ENCODE measurements around the gene RSAD1.
A peak's percentile ranks its signal among the peaks of the same experiment; 100 is the strongest.

RSAD1 gene

GRCh38 chr17:50498021-50498874, 19.6 kb downstream of the RSAD1 start:
- no peak for DNase-seq

- DNase-seq: no peak
Observed at GRCh38 chr17:50499270-50499669, 20.6 kb downstream of the RSAD1 start.

DNA sequence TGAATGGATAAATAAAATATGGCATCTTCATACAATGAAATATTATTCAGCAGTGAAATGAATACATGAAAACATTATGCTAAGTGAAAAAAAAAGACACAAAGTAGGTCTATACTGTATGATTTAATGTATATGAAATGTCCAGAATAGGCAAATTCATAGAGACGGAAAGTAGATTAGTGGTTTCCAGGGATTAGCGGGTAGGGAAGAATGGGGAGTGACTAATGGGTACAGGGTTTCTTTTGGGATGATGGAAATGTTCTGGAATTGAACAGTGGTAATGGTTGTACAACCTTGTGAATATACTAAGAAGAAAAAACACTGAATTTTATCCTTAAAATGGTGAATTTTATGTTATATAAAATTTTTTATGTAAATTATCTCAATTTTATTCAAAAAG, 21.1 kb downstream of the RSAD1 start:
- DNase-seq: no peak

- DNase-seq: peak in 1 of 4 experiments; percentile 10
Observed at GRCh38 chr17:50501054-50501453, 22.4 kb downstream of the RSAD1 start.

DNA sequence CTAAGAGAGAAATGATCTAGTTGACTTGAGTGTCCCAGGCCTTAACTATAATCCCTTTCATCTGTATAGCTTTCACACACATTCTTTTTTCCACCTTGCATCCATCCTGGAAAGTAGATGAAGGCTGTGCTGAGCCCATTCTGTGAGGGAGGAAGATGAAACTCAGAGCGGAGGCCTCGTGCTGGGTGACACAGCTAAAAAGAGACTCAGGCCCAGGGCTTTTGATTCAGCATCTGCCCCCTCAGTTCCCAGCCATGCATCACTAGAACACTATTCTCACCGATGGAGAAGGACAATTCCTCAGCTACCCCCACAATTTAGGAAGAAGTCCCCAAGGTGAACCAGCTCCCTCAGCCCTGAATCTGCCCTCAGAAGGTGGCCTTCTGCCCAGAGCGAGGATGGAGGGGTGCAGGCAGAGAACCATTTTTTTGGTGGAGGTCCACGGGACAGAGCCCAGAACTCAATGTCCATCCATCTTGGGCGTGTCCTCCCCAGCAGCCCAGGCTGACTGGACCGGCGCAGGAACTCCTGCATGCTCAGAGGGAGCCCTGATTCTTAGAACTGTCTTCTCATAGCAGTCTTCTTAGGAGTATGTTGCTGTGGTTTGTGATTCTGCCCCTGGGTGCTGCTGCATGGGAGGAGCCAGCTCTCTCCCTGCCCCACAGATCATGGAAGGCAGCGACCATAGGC, 23.8 kb downstream of the RSAD1 start:
- no peak for DNase-seq

GRCh38 chr17:50505591-50506130, 27.0 kb downstream of the RSAD1 start:
- no peak for DNase-seq

GRCh38 chr17:50506298-50506697, 27.6 kb downstream of the RSAD1 start:
- no peak for DNase-seq

GRCh38 chr17:50507871-50508572, 29.4 kb downstream of the RSAD1 start, which contains the start of gene MYCBPAP:
MYCBPAP (plus strand) TSS chr17:50508439; CDS start chr17:50508675, 236 bp downstream.
- DNase-seq: peak; percentile 63 to 73 (median 65)

- DNase-seq: no peak
Observed at GRCh38 chr17:50508573-50509460, 30.2 kb downstream of the RSAD1 start.

GRCh38 chr17:50511058-50511457, 32.4 kb downstream of the RSAD1 start:
- DNase-seq: peak; percentile 11 to 26 (median 18)

DNA sequence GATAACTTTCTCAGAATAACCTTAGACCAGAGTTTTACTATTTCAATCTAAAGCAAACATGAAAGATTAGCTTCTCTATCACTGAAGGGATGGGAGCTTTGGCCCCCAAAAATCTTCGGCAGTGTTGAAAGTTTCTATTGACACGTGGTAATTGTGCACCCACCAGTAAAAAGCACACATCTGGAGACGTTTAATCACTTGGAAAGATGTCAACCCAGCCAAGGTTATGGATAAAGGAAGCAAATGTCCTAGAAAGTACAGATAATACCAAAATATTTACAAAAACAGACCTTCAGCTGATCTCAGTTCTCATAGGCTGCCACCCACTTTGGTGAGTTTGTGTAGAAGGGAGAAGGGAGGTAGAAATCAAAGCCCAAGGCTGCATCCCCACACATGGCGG, 34.8 kb downstream of the RSAD1 start:
- no peak for DNase-seq

- DNase-seq: no peak
Observed at GRCh38 chr17:50514388-50514787, 35.7 kb downstream of the RSAD1 start.

- DNase-seq: no peak
Observed at GRCh38 chr17:50514936-50515702, 36.5 kb downstream of the RSAD1 start.

GRCh38 chr17:50517011-50517410, 38.4 kb downstream of the RSAD1 start:
- no peak for DNase-seq

DNA sequence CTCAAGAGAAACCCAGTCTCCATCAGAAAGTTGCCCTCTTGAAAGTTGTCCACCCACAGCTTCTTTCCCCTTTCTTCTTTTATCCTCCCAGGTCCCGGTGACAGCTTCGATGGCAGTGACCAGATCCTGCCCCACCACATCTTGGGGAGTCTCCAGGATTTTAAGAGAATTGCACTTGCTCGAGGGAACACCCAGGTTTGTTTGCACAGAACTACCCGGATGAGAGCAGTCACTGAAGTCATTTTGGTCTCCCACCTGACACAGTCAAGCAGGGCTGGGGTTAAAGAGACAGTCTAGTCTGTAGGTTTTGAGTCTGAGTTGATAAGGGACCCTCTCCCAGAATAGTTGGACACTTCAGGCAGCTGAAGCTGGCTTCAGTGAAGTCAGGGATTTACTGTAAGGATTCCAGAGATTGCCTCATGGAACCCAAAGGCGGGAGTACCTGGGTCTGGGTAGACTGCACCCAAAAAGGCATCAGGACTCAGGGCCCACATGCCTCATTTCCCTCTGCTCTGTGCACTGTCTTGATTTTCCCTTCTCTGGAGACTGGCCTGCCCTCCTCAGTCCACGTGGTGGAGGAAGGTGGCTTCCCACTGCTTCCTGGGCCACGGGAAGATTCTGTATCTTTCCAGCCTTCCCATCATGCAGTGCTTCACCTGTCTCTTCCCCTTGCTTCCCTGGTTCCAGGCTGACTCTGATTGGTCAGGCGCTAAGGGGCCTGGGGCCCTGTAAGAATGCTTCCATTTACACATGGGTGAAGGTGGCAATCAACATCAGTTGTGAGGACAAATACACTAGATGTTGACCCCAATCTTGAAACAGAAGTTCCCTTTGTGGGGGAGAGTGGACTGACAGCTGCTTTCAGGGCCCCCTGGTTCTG, 39.1 kb downstream of the RSAD1 start:
- no peak for DNase-seq

- DNase-seq: no peak
Observed at GRCh38 chr17:50518384-50519023, 39.8 kb downstream of the RSAD1 start.

DNA sequence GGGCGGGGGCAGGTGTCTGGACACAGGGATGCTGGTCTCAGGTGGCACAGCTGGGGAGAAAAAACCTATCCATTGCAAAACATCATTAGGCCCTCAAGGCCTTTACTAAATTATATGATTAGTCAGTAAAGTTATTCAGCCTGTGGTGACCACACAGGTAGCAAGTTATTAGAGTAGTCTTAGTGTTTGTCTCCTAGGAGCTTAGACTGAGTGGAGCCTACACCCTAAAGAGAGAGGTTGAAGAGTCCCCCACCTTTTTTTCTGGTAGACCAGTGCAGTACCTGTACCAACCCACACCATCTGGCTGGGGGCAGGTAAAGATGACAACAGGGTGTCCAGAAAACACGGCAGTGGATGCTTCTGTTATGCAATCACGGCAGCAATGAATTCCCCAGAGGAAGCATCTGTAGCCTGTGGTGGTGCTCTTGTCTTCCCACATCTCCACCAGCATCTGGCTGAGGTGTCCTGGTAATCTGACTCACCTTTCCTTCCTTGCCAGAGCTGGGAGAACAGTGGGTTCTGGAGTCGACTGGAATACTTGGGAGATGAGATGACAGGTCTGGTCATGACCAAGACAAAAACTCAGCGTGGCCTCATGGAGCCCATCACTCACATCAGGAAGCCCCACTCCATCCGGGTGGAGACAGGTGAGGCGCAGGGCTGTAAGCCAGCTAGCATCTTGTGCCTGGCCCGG, 40.6 kb downstream of the RSAD1 start:
- DNase-seq: no peak

GRCh38 chr17:50520483-50520882, 41.8 kb downstream of the RSAD1 start:
- no peak for DNase-seq

DNA sequence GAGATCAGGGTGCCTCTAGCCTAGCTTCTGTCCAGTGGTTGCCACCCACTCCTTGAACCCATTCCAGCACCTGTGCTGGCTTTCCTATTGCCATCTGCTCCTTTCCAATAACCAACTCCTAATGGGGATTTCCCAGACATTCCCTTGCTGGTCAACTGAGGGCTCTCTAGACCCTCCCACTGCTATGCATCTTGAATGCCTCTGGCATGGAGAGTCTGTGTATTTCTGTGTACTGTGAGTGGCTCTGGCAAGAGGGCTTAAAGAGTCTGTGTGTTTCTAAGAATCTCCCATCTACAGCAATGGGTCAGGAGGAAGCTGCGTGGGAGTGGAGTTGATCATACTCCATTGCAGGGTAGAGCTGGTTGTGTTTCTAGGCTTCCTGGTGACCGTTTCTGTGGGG, 42.9 kb downstream of the RSAD1 start:
- DNase-seq: no peak

Measured in activated CD4-positive, CD25-positive, alpha-beta regulatory T cell (primary cell).